ENCODE measurements around the gene DCAF16. TPM values are rescaled to one million over a fixed set of nuclear protein-coding genes. Genes with fewer than 3 reads are reported as not detected.

The DCAF16 gene
- total RNA-seq, 2 donors from 2014 or later, result 52.0 to 63.1 TPM

DNA sequence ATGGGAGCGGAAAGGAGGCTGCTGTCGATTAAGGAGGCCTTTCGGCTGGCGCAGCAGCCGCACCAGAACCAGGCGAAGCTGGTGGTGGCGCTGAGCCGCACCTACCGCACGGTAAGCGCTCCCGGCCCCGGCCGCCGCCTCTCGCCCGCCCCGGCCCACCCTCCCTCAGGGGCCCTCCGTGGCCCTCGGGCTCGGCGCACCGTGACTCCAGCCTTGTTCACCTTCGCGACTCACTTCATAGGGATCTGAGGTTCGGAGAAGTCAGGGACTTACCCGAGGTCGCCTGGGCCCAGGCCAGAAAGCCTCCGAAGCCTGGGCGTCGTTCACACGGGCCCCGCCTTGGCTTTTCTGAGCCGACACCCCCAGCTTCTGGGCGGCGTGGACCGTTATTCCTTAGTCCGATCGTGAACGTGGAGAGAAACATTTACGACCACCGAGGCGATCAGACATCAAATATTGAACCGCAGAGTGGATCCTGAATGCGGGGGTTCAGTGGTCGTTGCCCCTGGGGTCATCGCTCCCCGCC lies 584 bp upstream of the DCAF16 start:
- H3K27ac Mint-ChIP-seq, result peak overlapping the region; percentile 99
- 0% methylated on average over 12 to 48 of the region's 48 CpGs for WGBS, 2 experiments (ENCODE audit: insufficient coverage in 1 of 2, insufficient read length in 1 of 2)
- H3K9me3 Mint-ChIP-seq, result no peaks in the 10 kb centered on the region
- Histone ChIP-seq H3K27me3 (ENCODE audit: control insufficient read depth, insufficient read depth, low read length, poor library complexity, severe bottlenecking) (no peaks in the 10 kb centered on the region), H3K27ac (ENCODE audit: low read depth, low read length) (peak overlapping the region; percentile 51), H3K4me3 (ENCODE audit: low read length) (peak overlapping the region; percentile 95), H3K9me3 (ENCODE audit: control insufficient read depth, low read length) (no peaks in the 10 kb centered on the region), H3K36me3 (ENCODE audit: control insufficient read depth, insufficient read depth, low read length) (peaks cover 48% of the 10 kb centered on the region), H3K9ac (ENCODE audit: extremely low read depth, low read length, poor library complexity, severe bottlenecking) (peak overlapping the region; percentile 97), H3K4me1 (ENCODE audit: control insufficient read depth, insufficient read depth, low read length) (peaks cover 4% of the 10 kb centered on the region)
- no peak for DNase-seq
- H3K4me1 Mint-ChIP-seq, result peaks cover 21% of the 10 kb centered on the region
- peak overlapping the region; percentile 95 for H3K4me3 Mint-ChIP-seq
- TF ChIP-seq CTCF (conservative IDR thresholded peaks at IDR 0.05), result no peak
- peaks cover 22% of the 10 kb centered on the region for H3K36me3 Mint-ChIP-seq (ENCODE audit: low read depth)
- no peaks in the 10 kb centered on the region for H3K27me3 Mint-ChIP-seq (ENCODE audit: insufficient read depth)

DNA sequence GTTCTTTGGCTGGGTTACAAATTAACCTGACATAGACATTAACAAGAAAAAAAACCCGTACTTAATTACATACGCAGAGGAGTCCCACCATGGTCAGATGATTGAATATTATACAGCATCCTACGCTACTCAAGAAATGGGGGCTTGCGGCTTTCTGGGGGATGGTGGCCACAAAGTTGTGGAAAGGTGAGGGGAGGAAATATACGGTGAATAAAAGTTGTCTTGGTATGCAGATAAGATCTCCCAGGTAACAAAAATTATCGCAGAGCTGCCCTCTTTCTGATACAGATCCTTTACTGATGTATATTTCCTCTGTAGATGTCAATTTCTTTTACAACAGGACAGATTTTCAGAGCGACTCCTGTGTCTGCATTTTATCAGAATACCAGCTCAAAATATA lies 890 bp downstream of the DCAF16 start:
- WGBS, 2 experiments (ENCODE audit: insufficient coverage in 1 of 2, insufficient read length in 1 of 2), result 7 to 27% methylated on average over 3 to 7 of the region's 7 CpGs
- H3K4me1 ChIP-seq (ENCODE audit: control insufficient read depth, insufficient read depth, low read length), result peaks cover 4% of the 10 kb centered on the region
- Mint-ChIP-seq H3K27me3 (ENCODE audit: insufficient read depth) (no peaks in the 10 kb centered on the region), H3K36me3 (ENCODE audit: low read depth) (peaks cover 23% of the 10 kb centered on the region), H3K4me1 (peaks cover 23% of the 10 kb centered on the region), H3K27ac (peak overlapping the region; percentile 99), H3K4me3 (peak overlapping the region; percentile 95), H3K9me3 (no peaks in the 10 kb centered on the region)
- no peaks in the 10 kb centered on the region for H3K27me3 ChIP-seq (ENCODE audit: control insufficient read depth, insufficient read depth, low read length, poor library complexity, severe bottlenecking)
- H3K9ac ChIP-seq (ENCODE audit: extremely low read depth, low read length, poor library complexity, severe bottlenecking), result peak overlapping the region; percentile 97
- peaks cover 44% of the 10 kb centered on the region for H3K36me3 ChIP-seq (ENCODE audit: control insufficient read depth, insufficient read depth, low read length)
- no peaks in the 10 kb centered on the region for H3K9me3 ChIP-seq (ENCODE audit: control insufficient read depth, low read length)
- peak overlapping the region; percentile 95 for H3K27ac ChIP-seq (ENCODE audit: low read depth, low read length)
- TF ChIP-seq CTCF (conservative IDR thresholded peaks at IDR 0.05), result no peak
- H3K4me3 ChIP-seq (ENCODE audit: low read length), result peak overlapping the region; percentile 95
- no peak for DNase-seq

DNA sequence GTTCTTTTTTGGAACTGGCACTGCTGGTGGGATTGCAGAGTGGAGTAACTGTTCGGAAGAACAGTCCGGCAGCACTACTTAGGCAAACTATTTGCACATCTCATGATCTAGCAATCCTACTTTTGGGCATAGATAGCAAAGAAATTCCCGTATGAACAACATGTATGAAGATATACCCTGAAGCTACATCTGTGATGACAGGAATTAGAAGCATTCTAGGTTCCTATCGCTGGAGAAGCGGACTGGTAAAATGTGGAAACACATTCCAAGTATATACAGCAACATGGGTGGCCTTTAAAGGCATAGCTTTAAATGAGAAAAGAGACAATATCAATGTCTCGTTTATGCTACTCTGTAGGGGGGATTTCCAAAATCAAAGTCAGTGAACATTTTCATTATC lies 3.1 kb downstream of the DCAF16 start:
- H3K36me3 Mint-ChIP-seq (ENCODE audit: low read depth), result peaks cover 43% of the 10 kb centered on the region
- Histone ChIP-seq H3K9me3 (ENCODE audit: control insufficient read depth, low read length) (no peaks in the 10 kb centered on the region), H3K4me1 (ENCODE audit: control insufficient read depth, insufficient read depth, low read length) (peaks cover 4% of the 10 kb centered on the region), H3K36me3 (ENCODE audit: control insufficient read depth, insufficient read depth, low read length) (peaks cover 47% of the 10 kb centered on the region), H3K4me3 (ENCODE audit: low read length) (peak overlapping the region; percentile 95), H3K27ac (ENCODE audit: low read depth, low read length) (no peak overlapping the region), H3K9ac (ENCODE audit: extremely low read depth, low read length, poor library complexity, severe bottlenecking) (no peak overlapping the region), H3K27me3 (ENCODE audit: control insufficient read depth, insufficient read depth, low read length, poor library complexity, severe bottlenecking) (no peaks in the 10 kb centered on the region)
- peaks cover 18% of the 10 kb centered on the region for H3K4me1 Mint-ChIP-seq
- WGBS, 2 experiments (ENCODE audit: insufficient coverage in 1 of 2, insufficient read length in 1 of 2), result 86 to 95% methylated on average over 6 of the region's 6 CpGs
- no peak overlapping the region for H3K4me3 Mint-ChIP-seq
- no peaks in the 10 kb centered on the region for H3K9me3 Mint-ChIP-seq
- no peaks in the 10 kb centered on the region for H3K27me3 Mint-ChIP-seq (ENCODE audit: insufficient read depth)
- no peak for DNase-seq
- no peak overlapping the region for H3K27ac Mint-ChIP-seq
- TF ChIP-seq CTCF (conservative IDR thresholded peaks at IDR 0.05), result no peak

Measured in endodermal cell (in vitro differentiated cells).